SK-N-SH (cell line): ENCODE measurements around the gene PELI2. TPM values are rescaled to one million over a fixed set of nuclear protein-coding genes. Genes with fewer than 3 reads are reported as not detected.

ENCODE experiments used
- CTCF ChIA-PET: fragments of 300-600, 350-600 bp; formaldehyde crosslinking; extraction: SDS; loops from one replicate; lab custom pipeline; 2021; lab: Yijun Ruan, JAX
- POLR2A ChIA-PET: fragments of 350-600 bp; sonication (Branson Sonifier 250); formaldehyde crosslinking; extraction: SDS; loops from one replicate; lab custom pipeline; 2020; ENCODE audit warnings: antibody characterized with exemption, inconsistent platforms; lab: Yijun Ruan, JAX
- DNase-seq: peaks from one replicate; pipeline ENCODE4 v3.0.0; 2012
- H2AFZ ChIP-seq: fragments of 200-600 bp; sonication (generic); 2 replicates; pipeline ENCODE4 v1.8.1; 2016; ENCODE audit warnings: antibody characterized with exemption, mild to moderate bottlenecking, low read depth
- H3F3A ChIP-seq: fragments of 200-600 bp; sonication (generic); replicated peaks from 2 replicates; pipeline ENCODE3; 2016; ENCODE audit warnings: antibody characterized with exemption, mild to moderate bottlenecking; ENCODE audit not compliant: insufficient read depth
- H3K27ac ChIP-seq, 2 experiments: fragments of 200-500 bp in 1 of 2; fragments of 200-600 bp in 1 of 2; sonication (Bioruptor generic) in 1 of 2; sonication (generic), shearing (Covaris generic) in 1 of 2; 2 replicates each; pipeline versions ENCODE4 v1.5.1 to v1.6.1; 2014 to 2016; ENCODE audit warnings: low read depth in 2 of 2, inconsistent platforms in 1 of 2, low read length in 1 of 2, mild to moderate bottlenecking in 1 of 2, mixed read lengths in 1 of 2
- H3K27me3 ChIP-seq: fragments of 200-600 bp; sonication (generic), shearing (Covaris generic); 2 replicates; pipeline ENCODE4 v1.6.1; 2016; ENCODE audit warnings: mixed run types; ENCODE audit not compliant: insufficient read depth
- H3K36me3 ChIP-seq, 2 experiments: fragments of 200-500 bp in 1 of 2; fragments of 200-600 bp in 1 of 2; sonication (Bioruptor generic) in 1 of 2; sonication (generic) in 1 of 2; replicated peaks in 1 of 2; 2 replicates each; pipeline versions ENCODE3 to v1.5.1; 2014 to 2016; ENCODE audit warnings: low read length in 1 of 2, mild to moderate bottlenecking in 1 of 2; ENCODE audit not compliant: insufficient read depth in 2 of 2, control insufficient read depth in 1 of 2
- H3K4me1 ChIP-seq, 2 experiments: fragments of 200-500 bp in 1 of 2; fragments of 200-600 bp in 1 of 2; sonication (Bioruptor generic) in 1 of 2; sonication (generic), shearing (Covaris generic) in 1 of 2; 2 replicates each; pipeline versions ENCODE4 v1.5.1 to v1.6.1; 2014 to 2016; ENCODE audit warnings: low read depth in 1 of 2, low read length in 1 of 2, mixed run types in 1 of 2; ENCODE audit not compliant: insufficient read depth in 2 of 2, control insufficient read depth in 1 of 2
- H3K4me2 ChIP-seq: fragments of 200-600 bp; sonication (generic), shearing (Covaris generic); 2 replicates; pipeline ENCODE4 v1.6.1; 2017; ENCODE audit warnings: mixed run types
- H3K4me3 ChIP-seq, 2 experiments: fragments of 200-500 bp in 1 of 2; fragments of 200-600 bp in 1 of 2; sonication (Bioruptor generic) in 1 of 2; sonication (generic), shearing (Covaris generic) in 1 of 2; 2 replicates each; pipeline versions ENCODE4 v1.5.1 to v1.8.1; 2014 to 2016; ENCODE audit warnings: low read depth in 2 of 2, inconsistent platforms in 1 of 2, low read length in 1 of 2, mild to moderate bottlenecking in 1 of 2, mixed read lengths in 1 of 2, moderate library complexity in 1 of 2
- H3K79me2 ChIP-seq: fragments of 200-600 bp; sonication (generic); 2 replicates; pipeline ENCODE4 v1.8.1; 2017; ENCODE audit warnings: mild to moderate bottlenecking; ENCODE audit not compliant: insufficient read depth
- H3K9ac ChIP-seq: fragments of 200-600 bp; sonication (generic); 2 replicates; pipeline ENCODE4 v1.6.1; 2017; ENCODE audit warnings: mixed run types
- H3K9me2 ChIP-seq: fragments of 200-600 bp; sonication (generic); 2 replicates; pipeline ENCODE4 v1.6.1; 2017; ENCODE audit warnings: mixed run types
- H3K9me3 ChIP-seq: fragments of 200-600 bp; sonication (generic); 2 replicates; pipeline ENCODE4 v1.6.1; 2017; ENCODE audit warnings: mixed run types, mild to moderate bottlenecking, moderate library complexity
- H4K20me1 ChIP-seq: fragments of 200-600 bp; sonication (generic); 2 replicates; pipeline ENCODE4 v1.6.1; 2017; ENCODE audit warnings: mild to moderate bottlenecking, mixed run types; ENCODE audit not compliant: insufficient read depth
- GABPA ChIP-seq: IDR thresholded peaks from 2 replicates; pipeline ENCODE4 v1.4.0; 2012; ENCODE audit warnings: low read depth, mild to moderate bottlenecking
- JUND ChIP-seq: IDR thresholded peaks from 2 replicates; pipeline ENCODE4 v1.4.0; 2012
- NRF1 ChIP-seq: IDR thresholded peaks from 2 replicates; pipeline ENCODE4 v1.6.1; 2012; ENCODE audit warnings: low read depth, mild to moderate bottlenecking, low read length
- RAD21 ChIP-seq: IDR thresholded peaks from 2 replicates; pipeline ENCODE4 v1.6.1; 2012; ENCODE audit warnings: mild to moderate bottlenecking, low read length
- SMC3 ChIP-seq: IDR thresholded peaks from 2 replicates; pipeline ENCODE4 v1.6.1; 2012; ENCODE audit warnings: low read depth, low read length, improper control_type of control experiment
- TAF1 ChIP-seq: IDR thresholded peaks from 2 replicates; pipeline ENCODE4 v1.6.1; 2012; ENCODE audit warnings: low read depth, mild to moderate bottlenecking, low read length, moderate library complexity, borderline replicate concordance
- WGBS: methylation state at CpG from one replicate; pipeline ENCODE4 v1.1.6; 2017; ENCODE audit warnings: low lambda C conversion rate; 5-methylcytosine and 5-hydroxymethylcytosine counted together
- polyA plus RNA-seq, 3 experiments: library from polyadenylated mRNA; depleted of rRNA; stranded (reverse); fragments of >200 nt; gene quantifications; 2 replicates each; pipeline ENCODE4 v1.2.3, GENCODE V29; 2012
- TF ChIP-seq, protein P1 (sequence below): fragments of 200-600 bp; sonication (generic); IDR thresholded peaks from 2 replicates; pipeline ENCODE4 v1.6.1; 2017; ENCODE audit warnings: antibody characterized with exemption, mild to moderate bottlenecking, moderate library complexity
- TF ChIP-seq, protein P2 (sequence below): IDR thresholded peaks from 2 replicates; pipeline ENCODE4 v1.4.0; 2012; ENCODE audit warnings: low read depth, borderline replicate concordance

The PELI2 gene
- polyA plus RNA-seq, 1 of the 3 experiments (the other 2 are of a cell fraction), result not detected

DNA sequence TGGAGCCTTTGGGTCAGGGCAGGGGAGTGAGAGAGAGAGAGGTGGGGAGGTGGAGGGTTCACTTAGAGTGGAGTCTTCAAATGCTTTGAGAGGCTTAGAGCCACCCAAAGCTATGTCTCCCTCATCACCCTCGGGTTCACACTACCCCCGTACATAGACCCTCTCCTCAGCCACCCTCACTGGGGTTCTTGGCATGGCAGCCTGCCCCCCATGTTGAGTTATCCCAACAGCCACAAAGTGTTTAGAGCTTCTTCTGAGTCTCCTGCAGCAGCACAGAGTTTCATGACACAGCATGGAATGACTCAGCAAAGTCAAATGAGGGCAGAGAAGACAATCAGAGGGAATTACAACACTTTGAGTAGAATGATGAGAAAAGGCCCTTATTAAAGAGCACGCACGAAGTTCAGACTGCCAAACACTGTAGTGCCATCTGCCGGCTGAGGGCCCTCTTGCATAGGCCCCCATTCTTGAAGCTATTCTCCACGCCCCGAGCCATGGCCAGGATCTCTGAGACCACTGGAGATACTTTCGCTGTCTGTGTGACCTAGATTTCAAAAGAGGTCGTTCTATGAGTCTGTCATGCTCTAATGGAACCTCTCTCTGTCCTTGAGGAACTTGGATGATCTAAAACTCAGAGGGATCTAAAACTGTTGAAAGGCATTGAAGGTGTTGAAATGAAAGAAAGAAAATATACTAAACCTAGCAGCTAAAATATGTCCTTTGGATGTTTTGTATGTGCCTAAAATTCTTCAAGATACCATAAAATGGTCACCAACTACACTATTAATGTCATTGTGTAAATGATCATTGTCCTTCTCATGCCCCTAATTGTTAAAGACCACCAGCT is 221.9 kb downstream of the PELI2 start:
- peak; percentile 39 for DNase-seq
- no peak overlapping the region for H3K9ac ChIP-seq
- no peaks in the 10 kb centered on the region for H3K9me2 ChIP-seq
- H3K4me2 ChIP-seq, result peak overlapping the region; percentile 22
- no peak overlapping the region for H3K4me3 ChIP-seq
- H3F3A ChIP-seq, result no peaks in the 10 kb centered on the region
- peak overlapping the region; percentile 50; the same call in 1 of the 2 replicates for H2AFZ ChIP-seq
- POLR2A ChIA-PET, result interaction anchor here (0.6 kb wide), 1 partner anchor 433 kb away, joined by 4 read pairs; no protein-coding TSS in a partner anchor
- H3K27ac ChIP-seq, result no peak overlapping the region
- H3K27me3 ChIP-seq, result peaks cover 10% of the 10 kb centered on the region
- H3K36me3 ChIP-seq, result no peaks in the 10 kb centered on the region
- no peaks in the 10 kb centered on the region for H3K9me3 ChIP-seq
- H3K79me2 ChIP-seq, result no peaks in the 10 kb centered on the region
- H4K20me1 ChIP-seq, result no peaks in the 10 kb centered on the region
- 0 out of 4 replicates have a peak, but pooled peaks cover 0 to 5% of the 10 kb centered on the region in 2 experiments for H3K4me1 ChIP-seq
- TF ChIP-seq RAD21, result peak; percentile 71
- no peak for TF ChIP-seq NRF1
- TF ChIP-seq JUND, result no peak
- TF ChIP-seq SMC3, result peak; percentile 73
- TF ChIP-seq, protein P1, sequence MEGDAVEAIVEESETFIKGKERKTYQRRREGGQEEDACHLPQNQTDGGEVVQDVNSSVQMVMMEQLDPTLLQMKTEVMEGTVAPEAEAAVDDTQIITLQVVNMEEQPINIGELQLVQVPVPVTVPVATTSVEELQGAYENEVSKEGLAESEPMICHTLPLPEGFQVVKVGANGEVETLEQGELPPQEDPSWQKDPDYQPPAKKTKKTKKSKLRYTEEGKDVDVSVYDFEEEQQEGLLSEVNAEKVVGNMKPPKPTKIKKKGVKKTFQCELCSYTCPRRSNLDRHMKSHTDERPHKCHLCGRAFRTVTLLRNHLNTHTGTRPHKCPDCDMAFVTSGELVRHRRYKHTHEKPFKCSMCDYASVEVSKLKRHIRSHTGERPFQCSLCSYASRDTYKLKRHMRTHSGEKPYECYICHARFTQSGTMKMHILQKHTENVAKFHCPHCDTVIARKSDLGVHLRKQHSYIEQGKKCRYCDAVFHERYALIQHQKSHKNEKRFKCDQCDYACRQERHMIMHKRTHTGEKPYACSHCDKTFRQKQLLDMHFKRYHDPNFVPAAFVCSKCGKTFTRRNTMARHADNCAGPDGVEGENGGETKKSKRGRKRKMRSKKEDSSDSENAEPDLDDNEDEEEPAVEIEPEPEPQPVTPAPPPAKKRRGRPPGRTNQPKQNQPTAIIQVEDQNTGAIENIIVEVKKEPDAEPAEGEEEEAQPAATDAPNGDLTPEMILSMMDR, result peak; percentile 96
- no peak for TF ChIP-seq TAF1
- TF ChIP-seq, protein P2, sequence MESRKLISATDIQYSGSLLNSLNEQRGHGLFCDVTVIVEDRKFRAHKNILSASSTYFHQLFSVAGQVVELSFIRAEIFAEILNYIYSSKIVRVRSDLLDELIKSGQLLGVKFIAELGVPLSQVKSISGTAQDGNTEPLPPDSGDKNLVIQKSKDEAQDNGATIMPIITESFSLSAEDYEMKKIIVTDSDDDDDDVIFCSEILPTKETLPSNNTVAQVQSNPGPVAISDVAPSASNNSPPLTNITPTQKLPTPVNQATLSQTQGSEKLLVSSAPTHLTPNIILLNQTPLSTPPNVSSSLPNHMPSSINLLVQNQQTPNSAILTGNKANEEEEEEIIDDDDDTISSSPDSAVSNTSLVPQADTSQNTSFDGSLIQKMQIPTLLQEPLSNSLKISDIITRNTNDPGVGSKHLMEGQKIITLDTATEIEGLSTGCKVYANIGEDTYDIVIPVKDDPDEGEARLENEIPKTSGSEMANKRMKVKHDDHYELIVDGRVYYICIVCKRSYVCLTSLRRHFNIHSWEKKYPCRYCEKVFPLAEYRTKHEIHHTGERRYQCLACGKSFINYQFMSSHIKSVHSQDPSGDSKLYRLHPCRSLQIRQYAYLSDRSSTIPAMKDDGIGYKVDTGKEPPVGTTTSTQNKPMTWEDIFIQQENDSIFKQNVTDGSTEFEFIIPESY, result no peak
- 2% methylated on average over 7 of the region's 9 CpGs for WGBS
- CTCF ChIA-PET, result interaction anchor here (0.6 to 2.4 kb wide), 18 partner anchors 9 to 913 kb away, joined by 3 to 13 read pairs (median 3); no protein-coding TSS in a partner anchor

DNA sequence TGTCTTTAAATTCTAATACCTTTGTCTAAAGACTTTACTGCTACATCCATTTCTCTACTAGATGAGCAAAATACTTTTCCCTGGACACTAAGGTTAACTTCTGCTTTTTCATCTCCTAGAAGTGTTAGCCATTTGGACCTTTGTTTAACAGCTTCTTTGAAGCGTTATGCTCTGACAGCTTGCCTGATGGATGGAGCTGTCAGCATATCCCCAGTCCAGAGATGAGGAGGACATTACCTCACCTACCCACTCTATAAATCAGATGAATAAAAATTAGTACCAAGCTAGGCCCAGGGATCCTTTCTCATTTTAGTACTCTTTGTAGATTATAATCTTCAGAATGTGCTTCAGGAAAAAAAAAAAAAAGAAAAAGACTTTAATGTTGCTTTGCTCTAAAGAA is 222.7 kb downstream of the PELI2 start:
- Histone ChIP-seq H4K20me1 (no peaks in the 10 kb centered on the region), H3K27me3 (peaks cover 10% of the 10 kb centered on the region), H3K4me3 (no peak overlapping the region), H3K27ac (no peak overlapping the region), H3K4me2 (no peak overlapping the region), H3K4me1 (0 out of 4 replicates have a peak, but pooled peaks cover 0 to 5% of the 10 kb centered on the region in 2 experiments), H3K9me3 (no peaks in the 10 kb centered on the region), H3K79me2 (no peaks in the 10 kb centered on the region), H3K9me2 (no peaks in the 10 kb centered on the region), H2AFZ (no peak overlapping the region), H3K36me3 (no peaks in the 10 kb centered on the region), H3K9ac (no peak overlapping the region)
- 17% methylated on average over 1 of the region's 1 CpG for WGBS
- POLR2A ChIA-PET, result no interaction called here
- DNase-seq, result no peak
- TF ChIP-seq GABPA, result no peak
- TF ChIP-seq, protein P2, result no peak
- TF ChIP-seq, protein P1, result no peak
- TF ChIP-seq, all 33 proteins: peak for 0
- CTCF ChIA-PET, result interaction anchor here (0.9 to 2.4 kb wide), 6 partner anchors 11 to 909 kb away, joined by 3 to 13 read pairs (median 6); no protein-coding TSS in a partner anchor
- no peaks in the 10 kb centered on the region for H3F3A ChIP-seq
